Measurements from ENCODE around the gene CFAP74.

CFAP74 gene

GRCh38 chr1:2018217-2019171, 14.9 kb upstream of the CFAP74 start:
- no peak for DNase-seq (ENCODE audit: low read depth)

GRCh38 chr1:2016123-2016522, 12.5 kb upstream of the CFAP74 start:
- no peak for DNase-seq (ENCODE audit: low read depth)

GRCh38 chr1:2014741-2015735, 11.5 kb upstream of the CFAP74 start:
- no peak for DNase-seq (ENCODE audit: low read depth)

- DNase-seq (ENCODE audit: low read depth): no peak
These were observed 10.6 kb upstream of the CFAP74 start for GRCh38 chr1:2014181-2014580.

- no peak for DNase-seq (ENCODE audit: low read depth)
These were observed 5.8 kb upstream of the CFAP74 start for GRCh38 chr1:2009101-2010053.

- no peak for DNase-seq (ENCODE audit: low read depth)
These were observed 1.3 kb upstream of the CFAP74 start for GRCh38 chr1:2004856-2005255.

GRCh38 chr1:2001773-2002411, 1.7 kb downstream of the CFAP74 start:
- no peak for DNase-seq (ENCODE audit: low read depth)

- no peak for DNase-seq (ENCODE audit: low read depth)
These were observed 2.7 kb downstream of the CFAP74 start for GRCh38 chr1:2000850-2001249.

- no peak for DNase-seq (ENCODE audit: low read depth)
These were observed 3.2 kb downstream of the CFAP74 start for GRCh38 chr1:2000432-2000831.

GRCh38 chr1:1997576-1997975, 6.0 kb downstream of the CFAP74 start:
- DNase-seq (ENCODE audit: low read depth): no peak

- no peak for DNase-seq (ENCODE audit: low read depth)
These were observed 7.4 kb downstream of the CFAP74 start for GRCh38 chr1:1996207-1996651.

GRCh38 chr1:1994536-1994935, 9.1 kb downstream of the CFAP74 start:
- DNase-seq (ENCODE audit: low read depth): no peak

GRCh38 chr1:1990222-1990621, 13.4 kb downstream of the CFAP74 start:
- no peak for DNase-seq (ENCODE audit: low read depth)

GRCh38 chr1:1989789-1990188, 13.8 kb downstream of the CFAP74 start:
- no peak for DNase-seq (ENCODE audit: low read depth)

GRCh38 chr1:1989102-1989542, 14.5 kb downstream of the CFAP74 start:
- no peak for DNase-seq (ENCODE audit: low read depth)

GRCh38 chr1:1988061-1988945, 15.3 kb downstream of the CFAP74 start:
- no peak for DNase-seq (ENCODE audit: low read depth)

- DNase-seq (ENCODE audit: low read depth): no peak
These were observed 16.5 kb downstream of the CFAP74 start for GRCh38 chr1:1987142-1987510.

GRCh38 chr1:1986451-1987141, 17.0 kb downstream of the CFAP74 start:
- no peak for DNase-seq (ENCODE audit: low read depth)

- no peak for DNase-seq (ENCODE audit: low read depth)
These were observed 18.1 kb downstream of the CFAP74 start for GRCh38 chr1:1985375-1986050.
